ENCODE results near the gene TSPEAR.

- TF ChIP-seq POLR2A (IDR thresholded peaks at IDR 0.05) (no peak), CTCF (IDR thresholded peaks at IDR 0.05 in 4 of 5, conservative IDR thresholded peaks at IDR 0.05 in 1 of 5) (no peak)
Observed at GRCh38 chr21:44740742-44741141, 29.4 kb upstream of the TSPEAR start.

All from gastrocnemius medialis (tissue), 4 donors.